ENCODE data around the gene HAVCR1. TPM values are rescaled to one million over a fixed set of nuclear protein-coding genes. Genes with fewer than 3 reads are reported as not detected.

HAVCR1 gene
- total and polyA plus RNA-seq, 2 experiments from 2014 or later: not detected

DNA sequence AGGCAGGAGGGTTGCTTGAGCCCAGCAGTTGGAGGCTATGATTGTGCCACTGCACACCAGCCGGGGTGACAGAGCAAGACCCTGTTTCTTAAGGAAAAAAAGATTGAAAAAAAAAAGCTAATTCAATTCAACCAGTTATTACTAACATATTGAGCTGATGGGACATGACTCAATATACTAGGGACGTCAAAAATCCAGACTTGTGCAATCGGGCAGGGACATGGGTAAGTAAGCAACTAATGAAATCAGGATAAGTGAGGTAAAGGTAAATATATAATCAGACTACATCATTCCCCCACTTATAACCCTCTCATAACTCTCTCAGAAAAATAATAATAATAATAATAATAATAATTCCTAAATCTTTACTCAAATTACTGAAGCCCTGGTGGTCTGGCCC is 975 bp upstream of the HAVCR1 start:
- H3K27me3 ChIP-seq (ENCODE audit: insufficient read depth): no peaks in the 10 kb centered on the region
- no peak overlapping the region for H3K27ac ChIP-seq (ENCODE audit: low read depth)
- Mint-ChIP-seq H3K9me3 (peaks cover 5% of the 10 kb centered on the region; the same call in 2 of the 3 replicates), H3K4me1 (no peaks in the 10 kb centered on the region), H3K27ac (no peak overlapping the region), H3K27me3 (ENCODE audit: insufficient read depth, low read depth, poor library complexity) (peaks cover 5% of the 10 kb centered on the region), H3K4me3 (no peak overlapping the region), H3K36me3 (ENCODE audit: low read depth) (no peaks in the 10 kb centered on the region)
- ATAC-seq: no peak
- no peaks in the 10 kb centered on the region for H3K36me3 ChIP-seq (ENCODE audit: insufficient read depth)
- H3K4me3 ChIP-seq: no peak overlapping the region
- TF ChIP-seq REST (IDR thresholded peaks at IDR 0.05; ENCODE audit: unreplicated experiment) (no peak), EZH2phosphoT487 (IDR thresholded peaks at IDR 0.05; ENCODE audit: unreplicated experiment) (no peak), ZNF114 (CRISPR knock-in tag; IDR thresholded peaks at IDR 0.05) (no peak), POLR2AphosphoS5 (IDR thresholded peaks at IDR 0.05; ENCODE audit: low read depth) (no peak), NANOG (IDR thresholded peaks at IDR 0.05; ENCODE audit: borderline replicate concordance) (no peak), ZNF331 (CRISPR knock-in tag; IDR thresholded peaks at IDR 0.05; ENCODE audit: low read depth) (no peak), CTCF (conservative IDR thresholded peaks at IDR 0.05; ENCODE audit: low read depth in 2 of 2) (no peak), CREB1 (CRISPR knock-in tag; IDR thresholded peaks at IDR 0.05; ENCODE audit: low read depth) (no peak), EZH2 (IDR thresholded peaks at IDR 0.05; ENCODE audit: low read depth, unreplicated experiment) (no peak)
- TF ChIP-seq, protein P1, sequence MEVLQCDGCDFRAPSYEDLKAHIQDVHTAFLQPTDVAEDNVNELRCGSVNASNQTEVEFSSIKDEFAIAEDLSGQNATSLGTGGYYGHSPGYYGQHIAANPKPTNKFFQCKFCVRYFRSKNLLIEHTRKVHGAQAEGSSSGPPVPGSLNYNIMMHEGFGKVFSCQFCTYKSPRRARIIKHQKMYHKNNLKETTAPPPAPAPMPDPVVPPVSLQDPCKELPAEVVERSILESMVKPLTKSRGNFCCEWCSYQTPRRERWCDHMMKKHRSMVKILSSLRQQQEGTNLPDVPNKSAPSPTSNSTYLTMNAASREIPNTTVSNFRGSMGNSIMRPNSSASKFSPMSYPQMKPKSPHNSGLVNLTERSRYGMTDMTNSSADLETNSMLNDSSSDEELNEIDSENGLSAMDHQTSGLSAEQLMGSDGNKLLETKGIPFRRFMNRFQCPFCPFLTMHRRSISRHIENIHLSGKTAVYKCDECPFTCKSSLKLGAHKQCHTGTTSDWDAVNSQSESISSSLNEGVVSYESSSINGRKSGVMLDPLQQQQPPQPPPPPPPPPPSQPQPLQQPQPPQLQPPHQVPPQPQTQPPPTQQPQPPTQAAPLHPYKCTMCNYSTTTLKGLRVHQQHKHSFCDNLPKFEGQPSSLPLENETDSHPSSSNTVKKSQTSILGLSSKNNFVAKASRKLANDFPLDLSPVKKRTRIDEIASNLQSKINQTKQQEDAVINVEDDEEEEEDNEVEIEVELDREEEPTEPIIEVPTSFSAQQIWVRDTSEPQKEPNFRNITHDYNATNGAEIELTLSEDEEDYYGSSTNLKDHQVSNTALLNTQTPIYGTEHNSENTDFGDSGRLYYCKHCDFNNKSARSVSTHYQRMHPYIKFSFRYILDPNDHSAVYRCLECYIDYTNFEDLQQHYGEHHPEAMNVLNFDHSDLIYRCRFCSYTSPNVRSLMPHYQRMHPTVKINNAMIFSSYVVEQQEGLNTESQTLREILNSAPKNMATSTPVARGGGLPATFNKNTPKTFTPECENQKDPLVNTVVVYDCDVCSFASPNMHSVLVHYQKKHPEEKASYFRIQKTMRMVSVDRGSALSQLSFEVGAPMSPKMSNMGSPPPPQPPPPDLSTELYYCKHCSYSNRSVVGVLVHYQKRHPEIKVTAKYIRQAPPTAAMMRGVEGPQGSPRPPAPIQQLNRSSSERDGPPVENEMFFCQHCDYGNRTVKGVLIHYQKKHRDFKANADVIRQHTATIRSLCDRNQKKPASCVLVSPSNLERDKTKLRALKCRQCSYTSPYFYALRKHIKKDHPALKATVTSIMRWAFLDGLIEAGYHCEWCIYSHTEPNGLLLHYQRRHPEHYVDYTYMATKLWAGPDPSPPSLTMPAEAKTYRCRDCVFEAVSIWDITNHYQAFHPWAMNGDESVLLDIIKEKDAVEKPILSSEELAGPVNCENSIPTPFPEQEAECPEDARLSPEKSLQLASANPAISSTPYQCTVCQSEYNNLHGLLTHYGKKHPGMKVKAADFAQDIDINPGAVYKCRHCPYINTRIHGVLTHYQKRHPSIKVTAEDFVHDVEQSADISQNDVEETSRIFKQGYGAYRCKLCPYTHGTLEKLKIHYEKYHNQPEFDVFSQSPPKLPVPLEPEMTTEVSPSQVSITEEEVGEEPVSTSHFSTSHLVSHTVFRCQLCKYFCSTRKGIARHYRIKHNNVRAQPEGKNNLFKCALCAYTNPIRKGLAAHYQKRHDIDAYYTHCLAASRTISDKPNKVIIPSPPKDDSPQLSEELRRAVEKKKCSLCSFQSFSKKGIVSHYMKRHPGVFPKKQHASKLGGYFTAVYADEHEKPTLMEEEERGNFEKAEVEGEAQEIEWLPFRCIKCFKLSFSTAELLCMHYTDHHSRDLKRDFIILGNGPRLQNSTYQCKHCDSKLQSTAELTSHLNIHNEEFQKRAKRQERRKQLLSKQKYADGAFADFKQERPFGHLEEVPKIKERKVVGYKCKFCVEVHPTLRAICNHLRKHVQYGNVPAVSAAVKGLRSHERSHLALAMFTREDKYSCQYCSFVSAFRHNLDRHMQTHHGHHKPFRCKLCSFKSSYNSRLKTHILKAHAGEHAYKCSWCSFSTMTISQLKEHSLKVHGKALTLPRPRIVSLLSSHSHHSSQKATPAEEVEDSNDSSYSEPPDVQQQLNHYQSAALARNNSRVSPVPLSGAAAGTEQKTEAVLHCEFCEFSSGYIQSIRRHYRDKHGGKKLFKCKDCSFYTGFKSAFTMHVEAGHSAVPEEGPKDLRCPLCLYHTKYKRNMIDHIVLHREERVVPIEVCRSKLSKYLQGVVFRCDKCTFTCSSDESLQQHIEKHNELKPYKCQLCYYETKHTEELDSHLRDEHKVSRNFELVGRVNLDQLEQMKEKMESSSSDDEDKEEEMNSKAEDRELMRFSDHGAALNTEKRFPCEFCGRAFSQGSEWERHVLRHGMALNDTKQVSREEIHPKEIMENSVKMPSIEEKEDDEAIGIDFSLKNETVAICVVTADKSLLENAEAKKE (CRISPR knock-in tag; IDR thresholded peaks at IDR 0.05): no peak
- no peaks in the 10 kb centered on the region for H3K9me2 ChIP-seq (ENCODE audit: insufficient read depth)
- no peak overlapping the region for H3K4me2 ChIP-seq
- H3K4me1 ChIP-seq (ENCODE audit: insufficient read depth): no peaks in the 10 kb centered on the region
- no peaks in the 10 kb centered on the region for H4K20me1 ChIP-seq (replicated peaks; ENCODE audit: insufficient read depth)
- no peaks in the 10 kb centered on the region for H3F3A ChIP-seq (replicated peaks; ENCODE audit: low read depth)
- H3K79me2 ChIP-seq (replicated peaks; ENCODE audit: insufficient read depth): no peaks in the 10 kb centered on the region
- no peak overlapping the region; the same call in 1 of the 2 replicates for H2AFZ ChIP-seq
- no peak for DNase-seq (ENCODE audit: low spot score)
